ENCODE data around the gene HOXB4. TPM values are rescaled to one million over a fixed set of nuclear protein-coding genes. Genes with fewer than 3 reads are reported as not detected.

The HOXB4 gene
- polyA plus RNA-seq, 1 of the 3 experiments (the other 2 are of a cell fraction): 0.03 TPM

GRCh38 chr17:48559840-48560817 lies 18.0 kb downstream of the HOXB4 start:
- Histone ChIP-seq H3K36me3 (replicated peaks in 1 of 2; ENCODE audit: control insufficient read depth in 1 of 2, insufficient read depth in 2 of 2, low read length in 1 of 2) (no peaks in the 10 kb centered on the region), H3K4me3 (ENCODE audit: low read depth in 2 of 2, low read length in 1 of 2) (no peak overlapping the region), H3K9me2 (no peaks in the 10 kb centered on the region), H3K27me3 (ENCODE audit: insufficient read depth) (peaks cover 96% of the 10 kb centered on the region), H3K9ac (no peak overlapping the region), H4K20me1 (ENCODE audit: insufficient read depth) (peaks cover 6% of the 10 kb centered on the region; the same call in 1 of the 2 replicates), H2AFZ (ENCODE audit: low read depth) (no peak overlapping the region), H3F3A (replicated peaks; ENCODE audit: insufficient read depth) (no peaks in the 10 kb centered on the region), H3K9me3 (no peaks in the 10 kb centered on the region), H3K4me2 (no peak overlapping the region), H3K79me2 (ENCODE audit: insufficient read depth) (no peaks in the 10 kb centered on the region), H3K4me1 (ENCODE audit: control insufficient read depth in 1 of 2, insufficient read depth in 2 of 2, low read depth in 1 of 2, low read length in 1 of 2) (peaks cover 0 to 2% of the 10 kb centered on the region in 2 experiments; a peak in 1 of 4 replicates), H3K27ac (ENCODE audit: low read depth in 2 of 2, low read length in 1 of 2) (no peak overlapping the region)
- POLR2A ChIA-PET: no interaction called here
- TF ChIP-seq ZBTB33 (IDR thresholded peaks at IDR 0.05; ENCODE audit: borderline replicate concordance, low read depth) (no peak), FOSL2 (IDR thresholded peaks at IDR 0.05; ENCODE audit: borderline replicate concordance, low read depth) (no peak), TEAD4 (IDR thresholded peaks at IDR 0.05; ENCODE audit: borderline replicate concordance, insufficient read depth) (no peak), JUND (IDR thresholded peaks at IDR 0.05) (no peak), TAF1 (IDR thresholded peaks at IDR 0.05; ENCODE audit: borderline replicate concordance, low read depth, low read length) (no peak), IRF3 (IDR thresholded peaks at IDR 0.05; ENCODE audit: low read depth, low read length) (no peak), RAD21 (IDR thresholded peaks at IDR 0.05; ENCODE audit: low read length) (no peak), USF2 (IDR thresholded peaks at IDR 0.05; ENCODE audit: borderline replicate concordance, low read depth, low read length) (no peak), TCF12 (IDR thresholded peaks at IDR 0.05) (no peak)
- 27% methylated on average over 14 of the region's 14 CpGs for WGBS (ENCODE audit: low lambda C conversion rate)
- DNase-seq: no peak
- CTCF ChIA-PET: interaction anchor here (0.8 to 1.4 kb wide), 5 partner anchors 9 to 76 kb away, joined by 3 to 4 read pairs (median 3); partner anchors contain the start of gene HOXB5

All from SK-N-SH (cell line).